Prostate gland (tissue), 2 donors: Measurements from ENCODE around the gene HOXC12. TPM values are rescaled to one million over a fixed set of nuclear protein-coding genes. Genes with fewer than 3 reads are reported as not detected.

Experiments used
- DNase-seq: peaks from one replicate; pipeline ENCODE4 v3.0.0-alpha.2; 2019; ENCODE audit warnings: low spot score
- H3K27ac ChIP-seq, 2 donors: fragments of 200-600 bp; sonication (generic); 2 replicates each; pipeline ENCODE4 v1.5.1; 2017 to 2019
- H3K27me3 ChIP-seq: fragments of 200-600 bp; sonication (generic); replicated peaks from 2 replicates; pipeline ENCODE4 v1.5.1; 2019; ENCODE audit not compliant: insufficient read depth
- H3K36me3 ChIP-seq, 2 donors: fragments of 200-600 bp; sonication (generic); 1 replicate in 1 of 2; 2 replicates in 1 of 2; pipeline versions ENCODE4 v1.5.1 to v1.8.1; 2017 to 2019
- H3K4me1 ChIP-seq: fragments of 200-600 bp; sonication (generic); replicated peaks from 2 replicates; pipeline ENCODE4 v1.5.1; 2019
- H3K4me3 ChIP-seq, 2 donors: fragments of 200-600 bp; sonication (generic); 2 replicates each; pipeline ENCODE4 v1.5.1; 2017 to 2019
- H3K9me3 ChIP-seq: fragments of 200-600 bp; sonication (generic); 2 replicates; pipeline ENCODE4 v1.5.1; 2017
- CTCF ChIP-seq, 4 experiments: fragments of 200-600 bp in 2 of 4; fragments of 450-650 bp in 2 of 4; sonication (generic) in 2 of 4; IDR thresholded peaks; 1 replicate in 3 of 4; 2 replicates in 1 of 4; pipeline ENCODE4 v1.5.1; 2016 to 2019; ENCODE audit warnings: antibody characterized with exemption in 4 of 4, mild to moderate bottlenecking in 2 of 4, moderate library complexity in 2 of 4
- POLR2A ChIP-seq: fragments of 450-650 bp; IDR thresholded peaks from one replicate; pipeline ENCODE4 v1.6.1; 2016; ENCODE audit warnings: antibody characterized with exemption, mild to moderate bottlenecking
- POLR2AphosphoS5 ChIP-seq: sonication (generic); formaldehyde crosslinking; IDR thresholded peaks from one replicate; pipeline ENCODE4 v1.6.1; 2017; ENCODE audit warnings: antibody characterized with exemption
- WGBS: methylation state at CpG from one replicate; pipeline ENCODE4 v1.1.5; 2018; 5-methylcytosine and 5-hydroxymethylcytosine counted together
- intact Hi-C: fragments of 100-400 bp; cut with DNase I; formaldehyde crosslinking; loops from one replicate; pipeline ENCODE4 v1.14.2; 2022
- total RNA-seq, 2 donors: library from RNA; depleted of rRNA; stranded (reverse); fragments of >200 nt; gene quantifications; one replicate each; pipeline ENCODE4 v1.1.0, GENCODE V29; 2016

Gene HOXC12
- total RNA-seq, 2 donors from 2014 or later: not detected

GRCh38 chr12:54001283-54002187, 46.8 kb downstream of the HOXC12 start:
- H3K4me1 ChIP-seq: no peaks in the 10 kb centered on the region
- no peaks in the 10 kb centered on the region for H3K9me3 ChIP-seq
- H3K36me3 ChIP-seq: no peaks in the 10 kb centered on the region
- intact Hi-C loops: no loop called here
- DNase-seq: no peak
- H3K27ac ChIP-seq: no peak overlapping the region
- no peak overlapping the region for H3K4me3 ChIP-seq
- WGBS: 30% methylated on average over 8 of the region's 8 CpGs
- no peak for TF ChIP-seq CTCF (IDR thresholded peaks at IDR 0.05)
- no peak for TF ChIP-seq POLR2A
- no peak for TF ChIP-seq POLR2AphosphoS5
- peaks cover 84% of the 10 kb centered on the region for H3K27me3 ChIP-seq

- TF ChIP-seq POLR2A: no peak
- TF ChIP-seq CTCF (IDR thresholded peaks at IDR 0.05): no peak
- no peak overlapping the region for H3K4me3 ChIP-seq
- no peaks in the 10 kb centered on the region for H3K9me3 ChIP-seq
- no peaks in the 10 kb centered on the region for H3K36me3 ChIP-seq
- H3K27me3 ChIP-seq: peaks cover 86% of the 10 kb centered on the region
- no peaks in the 10 kb centered on the region for H3K4me1 ChIP-seq
- 24% methylated on average over 19 of the region's 19 CpGs for WGBS
- H3K27ac ChIP-seq: no peak overlapping the region
- no peak for DNase-seq
- intact Hi-C loops: no loop called here
Measured at GRCh38 chr12:54002278-54002914, 47.7 kb downstream of the HOXC12 start.

- Histone ChIP-seq H3K27ac (no peak overlapping the region), H3K4me3 (no peak overlapping the region), H3K9me3 (no peaks in the 10 kb centered on the region), H3K36me3 (no peaks in the 10 kb centered on the region), H3K4me1 (no peaks in the 10 kb centered on the region), H3K27me3 (peaks cover 83% of the 10 kb centered on the region)
- no peak for TF ChIP-seq CTCF (IDR thresholded peaks at IDR 0.05)
- no peak for TF ChIP-seq POLR2A
- intact Hi-C loops: no loop called here
- DNase-seq: no peak
- WGBS: 41% methylated on average over 19 of the region's 19 CpGs
Measured at GRCh38 chr12:54002915-54003389, 48.2 kb downstream of the HOXC12 start.

- intact Hi-C loops: no loop called here
- no peaks in the 10 kb centered on the region for H3K4me1 ChIP-seq
- no peak overlapping the region for H3K4me3 ChIP-seq
- H3K27ac ChIP-seq: no peak overlapping the region
- no peak for DNase-seq
- H3K9me3 ChIP-seq: no peaks in the 10 kb centered on the region
- TF ChIP-seq POLR2A (no peak), POLR2AphosphoS5 (no peak), CTCF (IDR thresholded peaks at IDR 0.05) (no peak)
- WGBS: 34% methylated on average over 3 of the region's 3 CpGs
- H3K36me3 ChIP-seq: no peaks in the 10 kb centered on the region
- H3K27me3 ChIP-seq: peaks cover 84% of the 10 kb centered on the region
Measured at GRCh38 chr12:54003625-54004024, 48.9 kb downstream of the HOXC12 start.
